Measurements from ENCODE around the gene HAUS8. TPM values are rescaled to one million over a fixed set of nuclear protein-coding genes. Genes with fewer than 3 reads are reported as not detected.

HAUS8 gene
- total and polyA plus RNA-seq, 9 of the 15 experiments (the other 6 are each of a cell fraction or from before 2014, with no cell fraction given), result 20.5 to 53.2 (median 36.0) TPM

DNA sequence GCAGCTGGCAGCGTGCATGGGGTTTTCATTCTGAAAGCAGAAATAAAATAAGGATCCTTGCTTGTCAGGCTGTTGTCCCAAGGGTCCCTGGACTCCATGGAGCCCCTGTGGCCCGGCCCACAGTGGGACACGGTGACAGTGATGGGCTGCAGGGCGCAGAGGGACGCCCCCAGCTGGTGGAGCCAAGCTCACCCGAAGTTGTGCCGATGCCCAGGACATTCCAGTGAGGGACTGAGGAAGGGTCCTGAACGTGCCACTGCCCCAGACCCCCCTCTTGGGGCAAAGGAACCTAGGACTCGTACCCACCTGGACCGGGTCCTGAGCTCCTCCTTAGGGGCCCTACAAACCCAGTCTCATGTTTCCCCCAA is 35.3 kb upstream of the HAUS8 start:
- H3K27me3 ChIP-seq (ENCODE audit: control insufficient read depth in 2 of 2, insufficient read depth in 2 of 2, low read length in 2 of 2), result no peaks in the 10 kb centered on the region
- H3K9ac ChIP-seq (ENCODE audit: insufficient read depth in 1 of 2, low read depth in 2 of 2, low read length in 2 of 2), result 0 out of 4 replicates have a peak overlapping the region, but pooled peaks of 1 of the 2 experiments have one; percentile 14
- H3K4me1 ChIP-seq (replicated peaks in 1 of 2; ENCODE audit: control insufficient read depth in 2 of 2, insufficient read depth in 2 of 2, low read length in 2 of 2), result peaks cover 0 to 24% of the 10 kb centered on the region in 2 experiments; a peak in 2 of 5 replicates
- peaks cover 19% of the 10 kb centered on the region for H4K20me1 ChIP-seq (replicated peaks; ENCODE audit: control insufficient read depth, insufficient read depth, low read length)
- FAIRE-seq (no peak), DNase-seq (ENCODE audit: extremely low read depth in 1 of 4, low spot score in 3 of 4) (no peak), ATAC-seq (no peak)
- H3K79me2 ChIP-seq (ENCODE audit: control insufficient read depth, insufficient read depth, low read length), result peaks cover 9% of the 10 kb centered on the region
- H2AFZ ChIP-seq (ENCODE audit: low read depth, low read length), result no peak overlapping the region
- ChIA-PET CTCF (ENCODE audit: low intra/inter-chr PET ratio) (interaction anchor here (0.6 kb wide), 1 partner anchor 134 kb away, joined by 3 read pairs; no protein-coding TSS in a partner anchor), POLR2A (interaction anchor here (0.6 kb wide), 1 partner anchor 370 kb away, joined by 3 read pairs; no protein-coding TSS in a partner anchor)
- BruUV-seq (replicated peaks), result no TSS peak
- WGBS (ENCODE audit: insufficient coverage, low coverage, missing lambda C conversion rate), result 94% methylated on average over 10 of the region's 10 CpGs
- in situ Hi-C loops (cut with MboI), result no loop called here
- H3K27ac ChIP-seq (ENCODE audit: extremely low read depth, low read depth, low read length), result no peak overlapping the region
- intact Hi-C loops (cut with micrococcal nuclease), result no loop called here
- no peaks in the 10 kb centered on the region for H3K9me3 ChIP-seq (replicated peaks; ENCODE audit: control insufficient read depth, insufficient read depth, low read depth, low read length)
- TF ChIP-seq, protein P1, sequence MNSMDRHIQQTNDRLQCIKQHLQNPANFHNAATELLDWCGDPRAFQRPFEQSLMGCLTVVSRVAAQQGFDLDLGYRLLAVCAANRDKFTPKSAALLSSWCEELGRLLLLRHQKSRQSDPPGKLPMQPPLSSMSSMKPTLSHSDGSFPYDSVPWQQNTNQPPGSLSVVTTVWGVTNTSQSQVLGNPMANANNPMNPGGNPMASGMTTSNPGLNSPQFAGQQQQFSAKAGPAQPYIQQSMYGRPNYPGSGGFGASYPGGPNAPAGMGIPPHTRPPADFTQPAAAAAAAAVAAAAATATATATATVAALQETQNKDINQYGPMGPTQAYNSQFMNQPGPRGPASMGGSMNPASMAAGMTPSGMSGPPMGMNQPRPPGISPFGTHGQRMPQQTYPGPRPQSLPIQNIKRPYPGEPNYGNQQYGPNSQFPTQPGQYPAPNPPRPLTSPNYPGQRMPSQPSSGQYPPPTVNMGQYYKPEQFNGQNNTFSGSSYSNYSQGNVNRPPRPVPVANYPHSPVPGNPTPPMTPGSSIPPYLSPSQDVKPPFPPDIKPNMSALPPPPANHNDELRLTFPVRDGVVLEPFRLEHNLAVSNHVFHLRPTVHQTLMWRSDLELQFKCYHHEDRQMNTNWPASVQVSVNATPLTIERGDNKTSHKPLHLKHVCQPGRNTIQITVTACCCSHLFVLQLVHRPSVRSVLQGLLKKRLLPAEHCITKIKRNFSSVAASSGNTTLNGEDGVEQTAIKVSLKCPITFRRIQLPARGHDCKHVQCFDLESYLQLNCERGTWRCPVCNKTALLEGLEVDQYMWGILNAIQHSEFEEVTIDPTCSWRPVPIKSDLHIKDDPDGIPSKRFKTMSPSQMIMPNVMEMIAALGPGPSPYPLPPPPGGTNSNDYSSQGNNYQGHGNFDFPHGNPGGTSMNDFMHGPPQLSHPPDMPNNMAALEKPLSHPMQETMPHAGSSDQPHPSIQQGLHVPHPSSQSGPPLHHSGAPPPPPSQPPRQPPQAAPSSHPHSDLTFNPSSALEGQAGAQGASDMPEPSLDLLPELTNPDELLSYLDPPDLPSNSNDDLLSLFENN (IDR thresholded peaks at IDR 0.05; ENCODE audit: low read depth in 2 of 2, low read length in 2 of 2), result no peak
- TF ChIP-seq ZNF395 (CRISPR knock-in tag; IDR thresholded peaks at IDR 0.05), result no peak
- TF ChIP-seq XRCC4 (IDR thresholded peaks at IDR 0.05; ENCODE audit: extremely low read depth, insufficient read depth, insufficient read length), result no peak
- no peak for TF ChIP-seq TEAD2 (tag; IDR thresholded peaks at IDR 0.05)
- TF ChIP-seq, protein P2, sequence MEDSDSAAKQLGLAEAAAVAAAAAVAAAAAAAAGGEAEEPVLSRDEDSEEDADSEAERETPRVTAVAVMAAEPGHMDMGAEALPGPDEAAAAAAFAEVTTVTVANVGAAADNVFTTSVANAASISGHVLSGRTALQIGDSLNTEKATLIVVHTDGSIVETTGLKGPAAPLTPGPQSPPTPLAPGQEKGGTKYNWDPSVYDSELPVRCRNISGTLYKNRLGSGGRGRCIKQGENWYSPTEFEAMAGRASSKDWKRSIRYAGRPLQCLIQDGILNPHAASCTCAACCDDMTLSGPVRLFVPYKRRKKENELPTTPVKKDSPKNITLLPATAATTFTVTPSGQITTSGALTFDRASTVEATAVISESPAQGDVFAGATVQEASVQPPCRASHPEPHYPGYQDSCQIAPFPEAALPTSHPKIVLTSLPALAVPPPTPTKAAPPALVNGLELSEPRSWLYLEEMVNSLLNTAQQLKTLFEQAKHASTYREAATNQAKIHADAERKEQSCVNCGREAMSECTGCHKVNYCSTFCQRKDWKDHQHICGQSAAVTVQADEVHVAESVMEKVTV (CRISPR knock-in tag; IDR thresholded peaks at IDR 0.05), result no peak
- no peak for TF ChIP-seq RUNX1 (IDR thresholded peaks at IDR 0.05; ENCODE audit: low read depth)
- no peak for TF ChIP-seq CCAR2 (IDR thresholded peaks at IDR 0.05; ENCODE audit: low read depth, low read length)
- TF ChIP-seq ZNF507 (tag; conservative IDR thresholded peaks at IDR 0.05), result no peak
- no peak for TF ChIP-seq TAF15 (IDR thresholded peaks at IDR 0.05; ENCODE audit: low read depth, low read length)
- no peak for TF ChIP-seq HNRNPK (IDR thresholded peaks at IDR 0.05; ENCODE audit: low read depth, low read length, poor library complexity, severe bottlenecking)
- no peak for TF ChIP-seq HSF4 (CRISPR knock-in tag; IDR thresholded peaks at IDR 0.05; ENCODE audit: borderline replicate concordance)
- H3K9me1 ChIP-seq (ENCODE audit: control insufficient read depth, insufficient read depth, low read length), result no peaks in the 10 kb centered on the region
- no peak overlapping the region for H3K4me2 ChIP-seq (ENCODE audit: insufficient read depth, low read length)
- H3K4me3 ChIP-seq, result no peak overlapping the region
- peaks cover 41% of the 10 kb centered on the region; the same call in 2 of the 3 replicates for H3K36me3 ChIP-seq (ENCODE audit: control insufficient read depth, insufficient read depth, low read length)
